GM18511 (cell line): ENCODE data around the gene ZIC5.

Experiments
- ATAC-seq: cut with Tn5 transposase; IDR thresholded peaks from one replicate; pipeline ENCODE4 v1.9.1; 2021; ENCODE audit warnings: mild to moderate bottlenecking, moderate library complexity; ENCODE audit not compliant: unreplicated experiment

Gene ZIC5

DNA sequence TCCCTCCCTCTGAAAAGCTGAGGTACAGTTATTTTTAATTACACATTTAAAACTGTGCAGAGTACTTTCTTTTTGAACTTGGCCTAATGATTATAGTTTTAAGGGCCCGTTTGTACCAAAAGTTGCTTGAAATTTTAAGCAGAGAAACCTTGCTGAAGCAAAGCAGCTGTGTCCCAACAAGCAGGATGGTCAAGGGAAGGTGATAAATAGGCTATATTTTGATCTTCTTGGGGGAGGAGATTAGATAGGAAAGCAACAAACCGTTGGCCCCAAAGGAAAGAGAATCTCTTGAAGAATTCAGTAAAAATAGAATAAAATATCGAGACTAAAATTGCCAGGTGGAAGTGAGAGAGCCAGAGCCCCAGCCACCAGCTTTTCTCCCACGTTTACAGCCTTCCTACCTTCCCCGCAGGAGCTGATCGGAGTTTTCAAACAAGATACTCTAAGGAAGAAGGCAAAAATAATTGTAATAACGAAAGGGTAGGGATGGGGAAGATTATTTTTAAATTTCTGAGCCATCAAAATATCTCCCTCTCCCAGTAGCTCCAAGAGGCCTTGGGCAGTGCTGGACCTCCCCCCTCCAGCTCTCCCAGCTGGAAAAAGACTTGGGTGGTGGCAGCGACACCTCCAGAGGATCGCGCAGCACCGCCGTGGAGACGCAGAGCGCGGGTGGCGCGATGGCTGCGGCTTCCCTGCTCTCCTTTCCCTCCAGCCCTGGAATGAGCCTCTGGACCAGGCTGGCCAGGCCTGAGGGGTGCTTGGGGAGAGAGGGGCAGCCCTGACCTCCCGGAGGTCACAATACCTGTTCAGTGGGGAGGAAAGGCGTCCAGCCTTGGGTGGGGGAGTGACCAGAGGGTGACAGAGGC lies 15.8 kb upstream of the ZIC5 start:
- no peak for ATAC-seq

DNA sequence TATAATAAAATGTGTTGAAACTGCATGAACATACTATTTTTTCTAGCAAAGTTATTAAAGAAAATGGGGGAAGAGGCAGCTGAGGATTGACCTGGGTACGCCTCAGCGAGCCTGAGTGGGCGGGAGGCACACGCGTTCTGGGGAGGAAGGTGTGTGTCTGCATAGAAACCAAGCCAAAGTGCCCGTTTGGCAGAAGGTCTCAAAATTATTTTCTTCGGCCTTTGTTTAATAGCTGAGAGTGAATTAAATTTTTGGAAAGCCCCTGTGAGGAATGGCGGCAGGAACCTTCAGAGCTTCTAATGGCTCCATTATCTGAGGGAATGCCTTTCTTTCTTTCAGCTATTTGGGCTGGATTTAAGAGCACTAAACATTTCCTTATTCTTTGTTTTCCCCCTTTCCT lies 15.2 kb upstream of the ZIC5 start:
- ATAC-seq = no peak

GRCh38 chr13:99985886-99986527 lies 14.4 kb upstream of the ZIC5 start:
- no peak for ATAC-seq

- ATAC-seq = no peak
These were observed 13.8 kb upstream of the ZIC5 start for GRCh38 chr13:99985241-99985874.

DNA sequence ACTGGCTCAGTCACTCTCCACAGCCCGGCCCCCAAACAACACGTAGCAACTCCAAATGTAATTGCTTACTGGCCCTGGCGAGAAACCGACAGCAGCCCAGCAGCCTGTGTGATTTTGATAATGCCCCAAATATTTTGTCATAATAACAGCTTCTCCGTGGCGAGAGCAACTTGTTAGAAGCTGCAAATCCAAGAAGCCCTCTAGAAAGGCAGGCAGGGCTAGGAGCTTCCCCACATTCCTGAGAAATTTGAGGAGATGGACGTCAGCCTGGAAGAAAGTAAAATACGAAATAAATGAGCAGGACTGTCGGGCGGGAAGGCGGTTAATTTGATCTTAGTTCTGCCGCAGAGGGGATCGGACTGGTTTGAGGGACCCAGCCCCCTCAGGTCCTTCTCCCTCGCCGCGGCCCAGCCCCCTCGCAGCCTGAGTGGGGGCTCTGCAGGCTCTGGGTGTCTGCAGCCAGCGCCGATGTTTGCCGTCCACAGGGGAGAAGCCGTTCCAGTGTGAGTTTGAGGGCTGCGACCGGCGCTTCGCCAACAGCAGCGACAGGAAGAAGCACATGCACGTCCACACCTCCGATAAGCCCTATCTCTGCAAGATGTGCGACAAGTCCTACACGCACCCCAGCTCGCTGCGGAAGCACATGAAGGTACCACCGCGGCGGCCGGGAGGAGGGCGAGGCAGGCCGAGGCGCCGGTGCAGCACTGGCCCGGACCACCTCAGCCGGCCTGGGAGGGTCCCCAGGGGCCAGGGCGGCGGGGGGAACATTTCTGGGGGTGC lies 13.1 kb upstream of the ZIC5 start:
- no peak for ATAC-seq

- ATAC-seq = no peak
These were observed 12.2 kb upstream of the ZIC5 start for GRCh38 chr13:99983499-99984401.

DNA sequence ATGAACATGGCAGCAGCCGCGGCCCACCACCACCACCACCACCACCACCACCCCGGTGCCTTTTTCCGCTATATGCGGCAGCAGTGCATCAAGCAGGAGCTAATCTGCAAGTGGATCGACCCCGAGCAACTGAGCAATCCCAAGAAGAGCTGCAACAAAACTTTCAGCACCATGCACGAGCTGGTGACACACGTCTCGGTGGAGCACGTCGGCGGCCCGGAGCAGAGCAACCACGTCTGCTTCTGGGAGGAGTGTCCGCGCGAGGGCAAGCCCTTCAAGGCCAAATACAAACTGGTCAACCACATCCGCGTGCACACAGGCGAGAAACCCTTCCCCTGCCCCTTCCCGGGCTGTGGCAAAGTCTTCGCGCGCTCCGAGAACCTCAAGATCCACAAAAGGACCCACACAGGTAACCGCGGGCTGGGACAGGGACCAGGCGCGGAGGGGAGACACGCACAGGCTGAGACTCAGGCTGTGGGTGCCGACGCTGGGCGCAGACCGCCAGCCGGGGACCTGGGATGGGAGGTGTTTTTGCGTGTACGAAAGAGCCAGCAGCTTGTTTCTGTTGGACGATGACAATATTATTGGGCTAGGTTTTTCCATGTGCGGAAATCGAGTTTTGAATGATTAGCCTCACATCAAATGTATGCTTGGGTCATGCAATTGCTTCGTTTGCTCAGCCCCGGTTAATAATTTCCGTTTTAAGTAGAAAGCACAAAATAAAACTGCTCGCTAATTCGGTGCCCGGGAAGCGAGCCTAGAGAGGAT lies 11.3 kb upstream of the ZIC5 start:
- no peak for ATAC-seq

DNA sequence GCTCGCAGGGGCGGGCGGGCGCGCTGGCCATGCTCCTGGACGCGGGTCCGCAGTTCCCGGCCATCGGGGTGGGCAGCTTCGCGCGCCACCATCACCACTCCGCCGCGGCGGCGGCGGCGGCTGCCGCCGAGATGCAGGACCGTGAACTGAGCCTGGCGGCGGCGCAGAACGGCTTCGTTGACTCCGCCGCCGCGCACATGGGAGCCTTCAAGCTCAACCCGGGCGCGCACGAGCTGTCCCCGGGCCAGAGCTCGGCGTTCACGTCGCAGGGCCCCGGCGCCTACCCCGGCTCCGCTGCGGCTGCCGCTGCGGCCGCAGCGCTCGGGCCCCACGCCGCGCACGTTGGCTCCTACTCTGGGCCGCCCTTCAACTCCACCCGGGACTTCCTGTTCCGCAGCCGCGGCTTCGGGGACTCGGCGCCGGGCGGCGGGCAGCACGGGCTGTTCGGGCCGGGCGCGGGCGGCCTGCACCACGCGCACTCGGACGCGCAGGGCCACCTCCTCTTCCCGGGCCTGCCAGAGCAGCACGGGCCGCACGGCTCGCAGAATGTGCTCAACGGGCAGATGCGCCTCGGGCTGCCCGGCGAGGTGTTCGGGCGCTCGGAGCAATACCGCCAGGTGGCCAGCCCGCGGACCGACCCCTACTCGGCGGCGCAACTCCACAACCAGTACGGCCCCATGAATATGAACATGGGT lies 10.6 kb upstream of the ZIC5 start:
- no peak for ATAC-seq

DNA sequence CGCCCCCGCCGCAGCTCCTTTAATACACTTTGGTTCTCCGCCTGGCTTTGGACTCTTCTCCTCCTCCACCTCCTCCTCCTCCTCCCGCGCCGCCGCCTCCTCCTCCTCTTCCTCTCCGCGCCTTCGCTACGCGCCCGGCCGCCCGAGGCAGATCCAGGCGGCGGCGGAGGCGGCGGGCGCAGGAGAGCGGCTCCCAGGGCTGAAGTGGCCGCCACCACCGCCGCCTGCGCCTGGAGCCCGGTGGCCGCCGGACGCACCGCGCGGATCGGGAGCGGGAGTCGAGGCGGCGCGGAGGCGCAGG lies 10.1 kb upstream of the ZIC5 start, which contains the start of gene ZIC2:
TSS of gene ZIC2 (plus strand) at position 50 of the 301 bp plus-strand sequence. CDS start 281 bp downstream, outside the sequence.
- no peak for ATAC-seq

DNA sequence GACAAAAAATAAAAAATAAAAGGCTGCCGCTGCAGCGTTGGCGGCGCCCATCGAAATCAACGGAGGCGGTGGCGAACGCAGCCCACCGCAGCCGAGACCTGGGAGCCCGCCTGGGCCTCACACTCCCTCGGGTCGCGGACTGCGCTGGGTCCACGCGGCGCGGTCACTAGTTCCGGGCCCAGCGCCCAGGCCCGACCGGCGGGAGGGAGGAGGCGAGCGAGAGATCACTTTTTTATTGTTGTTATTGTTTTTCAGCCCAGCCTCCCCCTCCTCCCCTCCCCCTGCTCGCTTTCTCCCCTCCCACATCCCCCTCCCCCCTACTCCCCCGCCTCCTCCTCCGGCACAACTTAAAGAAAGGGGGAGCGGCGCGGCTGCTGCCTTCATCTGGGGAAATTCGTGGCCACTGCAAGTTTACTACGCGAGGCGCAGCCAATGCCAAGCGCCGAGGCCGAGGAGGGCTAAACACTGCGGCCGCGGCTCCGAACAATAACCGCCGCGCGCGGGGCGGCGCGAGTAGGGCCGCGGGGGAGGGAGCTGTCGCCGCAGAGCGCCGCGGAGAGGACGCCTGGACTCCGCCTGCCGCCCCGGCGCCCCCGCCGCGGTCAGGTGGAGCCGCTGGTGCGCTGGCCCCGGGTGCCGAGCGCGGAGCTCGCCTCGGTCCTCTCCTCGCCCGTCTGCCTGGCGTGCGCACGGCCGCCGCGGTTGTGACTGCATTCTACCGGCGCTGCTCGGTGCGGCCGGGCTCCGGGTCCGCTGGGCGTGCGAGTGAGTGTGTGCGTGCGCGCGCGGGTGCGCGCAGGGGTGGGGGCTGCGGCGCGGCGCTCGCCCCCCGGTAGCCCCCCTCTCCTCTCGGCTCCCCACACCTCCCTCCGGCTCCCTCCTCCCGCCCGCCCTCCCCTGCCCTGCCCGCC lies 9.5 kb upstream of the ZIC5 start:
- ATAC-seq = no peak

DNA sequence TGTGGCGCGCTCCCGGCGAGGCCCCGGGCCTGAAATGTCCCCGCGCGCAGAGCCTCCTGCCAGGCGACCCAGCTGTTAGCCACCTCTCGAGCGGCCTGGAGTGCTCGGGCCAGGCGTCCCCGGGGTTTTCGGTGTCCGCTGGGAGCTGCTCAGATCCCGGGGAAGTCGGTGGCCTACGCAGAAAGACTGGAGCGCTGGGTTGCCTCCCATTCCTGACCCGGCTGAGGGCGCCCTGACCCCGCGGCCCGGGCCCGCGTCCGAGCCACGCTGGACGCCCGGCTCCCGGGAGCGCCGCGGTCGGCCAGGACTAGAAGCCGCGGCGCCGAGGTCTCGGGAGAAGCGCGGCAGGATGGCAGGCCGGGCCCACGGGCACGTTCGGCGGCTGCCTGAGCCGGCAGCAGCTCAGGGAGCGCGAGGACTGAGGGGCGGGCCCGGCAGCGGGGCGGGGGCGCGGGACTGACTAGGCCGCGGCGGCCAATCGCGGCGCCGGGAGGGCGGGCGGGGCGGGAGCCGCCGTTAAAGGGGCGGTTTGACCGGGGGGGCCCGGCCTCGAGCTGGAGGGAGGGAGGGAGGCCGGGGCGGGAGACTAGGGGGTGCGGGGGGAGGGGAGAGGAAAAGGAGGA lies 8.7 kb upstream of the ZIC5 start:
- no peak for ATAC-seq

- ATAC-seq = no peak
These were observed 8.1 kb upstream of the ZIC5 start for GRCh38 chr13:99979453-99980200.

DNA sequence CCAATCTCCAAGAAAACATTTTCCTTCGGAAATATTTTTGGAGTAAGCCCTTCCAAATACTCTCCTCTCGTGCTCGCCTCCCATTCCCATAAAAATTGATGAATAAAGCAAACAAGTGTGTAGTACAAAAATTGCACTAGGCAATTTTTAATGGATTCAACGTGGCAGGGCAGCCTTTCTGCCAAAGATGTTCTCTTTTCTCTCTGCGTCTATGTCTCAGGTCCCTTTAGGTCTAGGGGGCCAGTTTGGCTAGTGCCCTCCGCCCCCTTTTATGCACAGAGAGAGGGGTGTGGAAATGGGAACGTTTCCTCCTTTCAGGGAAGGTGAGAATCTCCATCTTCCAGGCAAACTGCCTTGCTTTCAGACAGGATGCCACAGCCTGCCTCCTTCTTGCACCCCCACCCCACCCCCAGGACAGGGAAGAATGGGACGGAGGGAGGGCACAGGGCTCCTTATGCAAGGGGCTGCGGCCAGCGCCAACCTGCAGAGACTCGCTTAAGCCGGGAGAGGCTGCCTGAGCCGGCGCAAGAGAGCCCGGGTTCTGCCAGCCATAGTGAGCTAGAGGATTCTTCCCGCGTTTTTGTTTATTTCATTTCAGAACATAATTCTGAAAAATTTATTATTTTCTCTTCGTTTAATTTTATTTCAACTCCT lies 7.4 kb upstream of the ZIC5 start:
- ATAC-seq = no peak

- ATAC-seq = no peak
These were observed 6.6 kb upstream of the ZIC5 start for GRCh38 chr13:99977912-99978798.

- ATAC-seq = no peak
These were observed 5.9 kb upstream of the ZIC5 start for GRCh38 chr13:99977334-99977911.
